Activated T-cell treated with anti-CD3 and anti-CD28 coated beads, Interleukin-2, amount 50 U/mL, for 72 hours (primary cell): ENCODE results near the gene MYO7B. TPM values are rescaled to one million over a fixed set of nuclear protein-coding genes. Genes with fewer than 3 reads are reported as not detected.

ENCODE experiments used
- ATAC-seq, 2 donors: fragments of 150-1000 bp; cut with Tn5 transposase; replicated peaks in 1 of 2; 2 replicates each; pipeline ENCODE4 v1.10.0; 2021; ENCODE audit warnings: moderate library complexity in 2 of 2, mild to moderate bottlenecking in 1 of 2
- DNase-seq, 2 donors: peaks; one replicate each; pipeline ENCODE4 v3.0.0; 2021 to 2022; ENCODE audit warnings: mixed read lengths in 1 of 2
- H3K27ac Mint-ChIP-seq: one replicate; pipeline ENCODE4 v1.8.0; 2022; ENCODE audit warnings: mild to moderate bottlenecking, moderate library complexity, mixed read lengths
- H3K27me3 Mint-ChIP-seq: one replicate; pipeline ENCODE4 v1.8.0; 2022; ENCODE audit warnings: low read depth, mixed read lengths
- H3K36me3 Mint-ChIP-seq, 2 donors: one replicate each; pipeline ENCODE4 v1.8.0; 2022; ENCODE audit warnings: mixed read lengths in 2 of 2, mild to moderate bottlenecking in 1 of 2; ENCODE audit not compliant: insufficient read depth in 2 of 2
- H3K4me1 Mint-ChIP-seq: one replicate; pipeline ENCODE4 v1.8.0; 2022; ENCODE audit warnings: low read depth, mixed read lengths
- H3K4me3 Mint-ChIP-seq, 2 donors: one replicate each; pipeline ENCODE4 v1.8.0; 2022; ENCODE audit warnings: mild to moderate bottlenecking in 2 of 2, mixed read lengths in 2 of 2, moderate library complexity in 2 of 2
- H3K9me3 Mint-ChIP-seq, 2 donors: one replicate each; pipeline ENCODE4 v1.8.0; 2022; ENCODE audit warnings: mixed read lengths in 2 of 2
- total RNA-seq, 2 donors: library from RNA; stranded (reverse); gene quantifications; one replicate each; pipeline ENCODE4 v1.2.3, GENCODE V29; 2022

The MYO7B gene
- total RNA-seq, 2 donors from 2014 or later = 0.50 to 0.79 TPM

DNA sequence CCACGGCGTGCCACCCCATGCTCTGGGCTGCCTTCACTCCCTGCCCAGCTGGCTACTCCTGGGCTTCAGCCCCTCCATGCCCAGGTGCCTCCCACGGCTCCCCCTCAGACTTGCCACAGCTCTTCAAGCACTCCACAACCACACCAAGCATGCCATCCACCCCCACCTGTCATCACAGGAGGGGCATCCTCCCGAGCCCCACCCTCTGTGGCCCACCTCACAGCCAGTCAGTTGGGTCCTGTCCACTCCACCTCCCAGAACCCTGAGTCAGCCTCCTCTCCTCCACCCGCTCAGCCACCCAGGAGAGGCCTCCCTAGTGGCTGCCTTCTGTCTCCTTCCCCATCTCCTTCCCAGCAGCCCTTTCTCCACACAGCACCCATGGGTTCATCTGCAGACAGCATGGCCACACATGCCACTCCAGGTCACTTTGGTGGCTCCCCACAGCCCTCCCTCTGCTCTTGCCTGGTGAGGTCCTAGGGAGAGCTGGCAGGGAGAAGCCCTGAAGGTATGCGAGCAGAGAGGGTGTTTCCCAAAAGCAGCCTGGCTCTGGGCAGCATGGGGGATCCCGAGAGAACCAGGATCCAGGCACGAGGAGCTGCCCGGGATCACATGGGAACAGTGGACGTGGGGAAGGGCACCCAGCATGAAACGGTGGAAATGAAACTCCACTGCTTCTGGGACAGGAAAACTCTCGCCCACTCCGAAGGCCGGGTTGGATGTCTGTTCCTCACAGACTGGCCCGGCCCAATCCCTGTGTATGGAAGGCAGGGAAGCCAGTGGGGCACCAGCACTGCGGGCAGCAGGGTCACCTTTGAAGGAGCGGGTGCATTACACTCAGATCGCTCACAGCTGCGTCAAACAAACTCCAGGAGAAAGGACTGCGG, 137.1 kb downstream of the MYO7B start:
- no peak for DNase-seq
- H3K36me3 Mint-ChIP-seq = no peaks in the 10 kb centered on the region
- peaks cover 64% of the 10 kb centered on the region for H3K27me3 Mint-ChIP-seq
- no peak overlapping the region for H3K4me3 Mint-ChIP-seq
- ATAC-seq = no peak
- no peaks in the 10 kb centered on the region for H3K9me3 Mint-ChIP-seq
- peaks cover 6% of the 10 kb centered on the region for H3K4me1 Mint-ChIP-seq
- no peak overlapping the region for H3K27ac Mint-ChIP-seq

GRCh38 chr2:127673291-127674069, 138.0 kb downstream of the MYO7B start:
- Mint-ChIP-seq H3K9me3 (no peaks in the 10 kb centered on the region), H3K27me3 (peaks cover 70% of the 10 kb centered on the region), H3K4me1 (peaks cover 6% of the 10 kb centered on the region), H3K4me3 (peak overlapping the region; percentile 19 to 82), H3K36me3 (no peaks in the 10 kb centered on the region), H3K27ac (no peak overlapping the region)
- DNase-seq (no peak), ATAC-seq (no peak)

- H3K36me3 Mint-ChIP-seq = no peaks in the 10 kb centered on the region
- ATAC-seq (peak; percentile 52 to 67), DNase-seq (peak; percentile 38 to 46)
- H3K4me3 Mint-ChIP-seq = peak overlapping the region; percentile 72 to 82
- H3K27me3 Mint-ChIP-seq = peaks cover 65% of the 10 kb centered on the region
- no peak overlapping the region for H3K27ac Mint-ChIP-seq
- no peaks in the 10 kb centered on the region for H3K9me3 Mint-ChIP-seq
- peaks cover 6% of the 10 kb centered on the region for H3K4me1 Mint-ChIP-seq
These were observed 139.0 kb downstream of the MYO7B start for GRCh38 chr2:127674241-127675209.

DNA sequence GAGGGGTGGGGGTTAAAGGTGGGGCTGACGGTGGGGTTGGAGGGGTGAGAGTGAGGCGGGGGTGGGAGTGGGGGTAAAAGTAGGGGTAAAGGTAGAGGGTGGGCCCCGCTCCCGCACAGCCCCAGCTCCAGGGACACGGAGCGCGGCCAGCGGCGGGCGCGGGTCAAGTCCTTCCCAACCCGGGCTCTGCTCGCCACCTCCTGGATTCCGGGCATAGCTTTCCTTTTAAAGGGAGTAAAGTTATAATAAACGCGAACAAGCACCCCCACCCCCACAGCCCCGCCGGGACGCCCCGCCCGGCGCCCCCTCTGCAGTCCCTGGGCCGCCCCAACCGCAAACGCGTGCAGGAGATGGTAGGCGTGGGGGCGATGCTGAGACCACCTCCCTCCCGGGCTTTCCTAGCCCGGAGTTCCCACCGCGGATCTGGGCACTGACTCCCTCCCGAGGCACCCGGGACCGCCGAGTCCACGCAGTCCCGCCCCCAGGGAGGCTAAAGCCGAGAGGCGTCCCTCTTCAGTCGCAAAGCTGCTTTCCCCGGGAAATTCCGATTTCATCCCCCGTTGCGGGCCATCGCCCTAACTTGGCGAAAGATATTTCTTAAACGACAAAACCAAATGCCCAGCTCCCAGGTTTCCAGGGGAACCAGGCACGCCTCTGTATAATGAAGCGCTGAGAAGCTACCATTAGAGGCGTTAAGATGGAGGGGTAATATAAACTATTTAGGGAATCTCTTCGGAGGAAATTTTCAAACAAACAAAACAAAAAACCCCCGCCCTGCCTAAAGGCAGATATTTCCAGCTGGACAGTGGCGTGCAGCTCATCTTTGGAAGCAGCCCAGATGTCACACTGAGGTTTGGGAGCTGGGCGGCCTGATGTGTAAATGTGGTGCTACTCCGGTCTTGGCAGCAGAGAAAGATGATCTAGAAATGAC, 140.1 kb downstream of the MYO7B start, which contains the start of gene LIMS2:
Gene LIMS2 (minus strand): TSS at position 200 of the 931 bp plus-strand sequence. CDS start 506 bp downstream, outside the sequence.
- H3K27me3 Mint-ChIP-seq = peaks cover 60% of the 10 kb centered on the region
- DNase-seq (no peak), ATAC-seq (no peak)
- H3K9me3 Mint-ChIP-seq = no peaks in the 10 kb centered on the region
- peaks cover 6% of the 10 kb centered on the region for H3K4me1 Mint-ChIP-seq
- H3K27ac Mint-ChIP-seq = no peak within 1 kb of the TSS
- H3K4me3 Mint-ChIP-seq = peak within 1 kb of the TSS; percentile 72 to 82
- H3K36me3 Mint-ChIP-seq = no peaks in the 10 kb centered on the region

DNA sequence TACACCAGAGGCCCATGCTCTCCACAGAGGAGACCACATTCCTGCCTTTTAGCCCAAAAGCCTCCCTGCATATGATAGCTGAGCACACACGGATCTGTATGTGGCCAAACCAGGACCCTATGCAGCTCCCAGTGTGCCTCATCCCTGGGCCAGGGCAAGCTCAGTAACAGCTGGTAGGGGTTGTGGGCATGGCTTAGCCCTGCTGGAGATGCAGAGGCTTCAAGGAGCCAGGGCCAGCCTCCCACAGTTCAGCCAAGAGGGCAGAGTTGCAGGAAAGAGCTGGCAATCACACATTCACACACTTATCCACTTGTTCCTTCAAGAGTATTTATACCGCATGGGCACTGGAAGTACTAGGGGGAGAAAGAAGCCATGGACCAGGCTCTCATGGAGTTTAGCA, 141.4 kb downstream of the MYO7B start:
- Mint-ChIP-seq H3K4me1 (peaks cover 6% of the 10 kb centered on the region), H3K27me3 (peaks cover 56% of the 10 kb centered on the region), H3K4me3 (no peak overlapping the region), H3K9me3 (no peaks in the 10 kb centered on the region), H3K36me3 (no peaks in the 10 kb centered on the region), H3K27ac (no peak overlapping the region)
- DNase-seq = no peak
- no peak for ATAC-seq

GRCh38 chr2:127678531-127678930, 143.0 kb downstream of the MYO7B start:
- H3K4me1 Mint-ChIP-seq = peaks cover 6% of the 10 kb centered on the region
- no peak overlapping the region for H3K27ac Mint-ChIP-seq
- no peak overlapping the region for H3K4me3 Mint-ChIP-seq
- H3K9me3 Mint-ChIP-seq = no peaks in the 10 kb centered on the region
- ATAC-seq (no peak), DNase-seq (no peak)
- H3K27me3 Mint-ChIP-seq = peaks cover 43% of the 10 kb centered on the region
- no peaks in the 10 kb centered on the region for H3K36me3 Mint-ChIP-seq

DNA sequence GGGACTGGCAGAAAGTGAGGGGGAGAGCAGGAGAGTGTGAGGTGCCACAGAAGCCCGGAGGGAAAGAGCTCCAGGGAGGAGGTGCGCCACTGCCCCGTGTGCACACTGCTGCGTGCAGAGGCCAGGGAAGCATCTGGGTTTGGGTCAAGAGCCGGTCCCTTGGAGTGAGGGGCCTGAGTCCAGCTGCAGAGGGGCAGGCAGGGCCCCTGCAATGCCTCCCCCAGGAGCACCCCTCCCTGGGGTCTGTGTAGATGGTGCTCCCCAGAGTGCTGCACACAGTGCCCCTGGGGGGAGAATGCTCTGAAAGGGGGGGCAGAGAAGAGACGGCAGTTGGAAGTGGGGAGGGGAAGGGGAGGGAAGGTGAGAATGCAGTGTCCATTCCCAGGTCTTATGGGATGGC, 143.5 kb downstream of the MYO7B start:
- DNase-seq (no peak), ATAC-seq (no peak)
- peaks cover 6% of the 10 kb centered on the region for H3K4me1 Mint-ChIP-seq
- H3K36me3 Mint-ChIP-seq = no peaks in the 10 kb centered on the region
- peaks cover 38% of the 10 kb centered on the region for H3K27me3 Mint-ChIP-seq
- H3K4me3 Mint-ChIP-seq = no peak overlapping the region
- H3K27ac Mint-ChIP-seq = no peak overlapping the region
- no peaks in the 10 kb centered on the region for H3K9me3 Mint-ChIP-seq

GRCh38 chr2:127679680-127680361, 144.3 kb downstream of the MYO7B start:
- H3K9me3 Mint-ChIP-seq = no peaks in the 10 kb centered on the region
- peaks cover 32% of the 10 kb centered on the region for H3K27me3 Mint-ChIP-seq
- ATAC-seq = no peak
- DNase-seq = no peak
- H3K4me3 Mint-ChIP-seq = no peak overlapping the region
- no peak overlapping the region for H3K27ac Mint-ChIP-seq
- H3K36me3 Mint-ChIP-seq = no peaks in the 10 kb centered on the region
- no peaks in the 10 kb centered on the region for H3K4me1 Mint-ChIP-seq

GRCh38 chr2:127680706-127681287, 145.3 kb downstream of the MYO7B start:
- Mint-ChIP-seq H3K4me3 (no peak overlapping the region), H3K27ac (no peak overlapping the region), H3K9me3 (no peaks in the 10 kb centered on the region), H3K36me3 (no peaks in the 10 kb centered on the region), H3K27me3 (peaks cover 30% of the 10 kb centered on the region), H3K4me1 (no peaks in the 10 kb centered on the region)
- DNase-seq = no peak
- ATAC-seq = no peak

GRCh38 chr2:127681288-127681804, 145.9 kb downstream of the MYO7B start:
- ATAC-seq = no peak

More at GRCh38 chr2:127681288-127681804, 145.9 kb downstream of the MYO7B start:
- peak overlapping the region in 1 of 2 donors; percentile 42 for H3K4me3 Mint-ChIP-seq
- H3K27ac Mint-ChIP-seq = no peak overlapping the region
- peaks cover 25% of the 10 kb centered on the region for H3K27me3 Mint-ChIP-seq
- no peaks in the 10 kb centered on the region for H3K9me3 Mint-ChIP-seq
- DNase-seq = no peak
- H3K36me3 Mint-ChIP-seq = no peaks in the 10 kb centered on the region
- H3K4me1 Mint-ChIP-seq = no peaks in the 10 kb centered on the region
